SW 1271 (cell line): Measurements from ENCODE around the gene PCCA.

Experiments
- DNase-seq, 2 experiments: peaks; one replicate each; lab custom pipeline; 2025; lab: John Stamatoyannopoulos, UW

PCCA gene

DNA sequence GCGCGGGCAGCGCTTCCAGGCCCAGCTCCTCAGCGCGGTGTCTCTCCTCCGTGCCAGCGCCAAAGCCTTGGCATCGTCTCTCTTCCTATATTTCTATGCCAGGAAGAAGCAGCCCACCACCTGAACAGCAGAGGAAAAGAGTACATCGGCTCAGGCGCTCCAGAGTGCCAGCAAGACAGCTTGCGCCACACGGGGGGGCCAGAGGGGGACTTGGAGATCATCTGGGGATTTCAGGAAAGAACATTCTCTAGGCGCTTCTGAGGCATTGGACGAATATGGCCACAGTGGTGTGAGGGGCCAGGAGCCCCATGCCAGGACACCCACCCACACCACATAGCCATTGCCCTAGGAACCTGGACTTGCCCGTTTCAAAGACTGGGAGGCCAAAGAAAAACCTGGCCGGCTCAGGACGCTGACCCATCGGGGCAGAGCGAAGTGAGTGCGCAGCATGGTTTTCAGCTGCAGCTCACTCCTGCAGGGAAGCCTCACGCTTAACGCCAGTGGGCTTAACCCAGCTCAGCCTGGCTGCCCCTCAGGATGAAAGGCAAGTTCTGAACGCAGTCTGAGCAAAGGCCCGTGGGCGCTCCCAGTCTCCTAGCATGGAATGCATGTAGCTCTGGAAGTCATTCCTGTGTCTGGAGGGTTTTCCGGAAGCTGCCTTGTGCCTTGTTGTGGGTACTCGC is 437.6 kb downstream of the PCCA start:
- DNase-seq, result no peak

DNA sequence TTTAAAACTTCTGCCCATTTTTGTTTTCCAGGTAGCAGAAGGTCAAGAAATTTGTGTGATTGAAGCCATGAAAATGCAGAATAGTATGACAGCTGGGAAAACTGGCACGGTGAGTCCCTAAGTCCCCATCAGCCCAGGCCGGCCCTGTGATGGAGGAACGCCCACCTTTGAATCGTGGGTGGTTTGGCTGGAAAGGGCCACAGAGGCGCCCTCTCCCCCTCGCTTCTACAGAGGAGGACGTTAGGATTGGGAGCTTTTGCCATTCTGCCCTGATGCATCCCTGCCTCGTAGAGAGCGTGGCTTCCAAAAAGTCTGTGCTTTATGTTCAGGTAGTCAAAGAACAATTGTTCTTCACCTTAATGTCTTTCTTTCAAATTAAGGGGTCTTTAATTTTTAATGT is 438.8 kb downstream of the PCCA start:
- no peak for DNase-seq

DNA sequence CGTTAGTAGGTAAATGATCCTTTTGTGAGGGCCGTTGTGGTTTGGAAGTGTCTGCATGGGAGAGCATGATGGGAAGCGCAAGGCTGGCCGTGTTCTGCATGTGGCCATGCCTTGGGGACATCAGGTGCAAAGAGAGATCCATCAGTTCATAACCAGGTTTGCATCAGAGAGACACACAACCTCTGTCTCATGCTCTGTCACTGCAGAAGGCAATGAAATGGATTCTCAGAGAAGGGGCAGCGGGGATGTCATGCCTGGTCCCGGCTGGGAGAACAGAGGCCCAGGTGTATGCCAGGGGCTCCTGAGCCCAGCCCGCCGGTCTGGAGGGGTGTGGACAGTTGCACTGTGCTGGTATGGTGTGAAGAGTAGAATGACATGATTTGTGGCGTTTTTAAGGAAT is 439.5 kb downstream of the PCCA start:
- DNase-seq, result no peak

DNA sequence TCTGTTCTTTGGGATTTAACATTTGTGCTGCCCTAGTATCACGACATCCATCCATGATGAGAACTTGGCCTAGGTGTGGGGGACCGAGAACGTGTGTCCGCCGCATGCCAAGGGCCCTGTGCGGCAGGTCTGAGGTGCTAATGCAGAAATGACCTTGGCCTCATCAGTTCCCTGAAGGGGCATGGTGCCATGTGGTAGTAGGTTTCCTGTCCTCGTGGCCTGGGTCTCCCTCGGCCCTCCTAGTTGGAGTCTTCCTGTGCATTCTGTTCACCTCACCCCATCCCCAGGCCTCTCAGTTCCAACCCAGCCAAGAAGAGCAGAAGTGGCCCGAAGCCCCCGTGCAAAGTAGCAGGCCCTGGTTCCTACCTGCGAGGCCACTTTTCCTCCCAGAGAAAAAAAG is 439.9 kb downstream of the PCCA start:
- DNase-seq, result no peak

DNA sequence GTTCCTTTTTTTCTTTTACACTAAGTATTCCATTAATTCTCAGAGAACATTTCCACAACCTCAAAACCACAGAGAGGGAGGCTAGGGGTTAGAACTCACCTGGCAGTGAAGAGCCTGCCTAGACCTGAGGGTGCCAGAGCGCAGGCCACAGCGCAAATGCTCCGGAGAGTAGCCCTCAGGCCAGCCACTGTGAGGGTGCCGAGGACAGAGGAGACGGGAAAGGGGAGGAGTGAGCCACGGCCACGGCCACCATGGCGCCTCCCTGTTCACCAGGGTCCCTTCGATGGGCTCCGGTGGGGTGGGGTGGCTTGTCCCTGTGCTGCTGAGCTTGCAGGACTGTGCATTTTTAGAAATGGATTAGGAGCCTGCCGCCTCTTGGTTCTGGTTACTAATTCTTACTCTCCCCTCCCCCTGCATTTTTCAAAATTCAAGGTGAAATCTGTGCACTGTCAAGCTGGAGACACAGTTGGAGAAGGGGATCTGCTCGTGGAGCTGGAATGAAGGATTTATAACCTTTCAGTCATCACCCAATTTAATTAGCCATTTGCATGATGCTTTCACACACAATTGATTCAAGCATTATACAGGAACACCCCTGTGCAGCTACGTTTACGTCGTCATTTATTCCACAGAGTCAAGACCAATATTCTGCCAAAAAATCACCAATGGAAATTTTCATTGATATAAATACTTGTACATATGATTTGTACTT is 440.9 kb downstream of the PCCA start:
- no peak for DNase-seq

DNA sequence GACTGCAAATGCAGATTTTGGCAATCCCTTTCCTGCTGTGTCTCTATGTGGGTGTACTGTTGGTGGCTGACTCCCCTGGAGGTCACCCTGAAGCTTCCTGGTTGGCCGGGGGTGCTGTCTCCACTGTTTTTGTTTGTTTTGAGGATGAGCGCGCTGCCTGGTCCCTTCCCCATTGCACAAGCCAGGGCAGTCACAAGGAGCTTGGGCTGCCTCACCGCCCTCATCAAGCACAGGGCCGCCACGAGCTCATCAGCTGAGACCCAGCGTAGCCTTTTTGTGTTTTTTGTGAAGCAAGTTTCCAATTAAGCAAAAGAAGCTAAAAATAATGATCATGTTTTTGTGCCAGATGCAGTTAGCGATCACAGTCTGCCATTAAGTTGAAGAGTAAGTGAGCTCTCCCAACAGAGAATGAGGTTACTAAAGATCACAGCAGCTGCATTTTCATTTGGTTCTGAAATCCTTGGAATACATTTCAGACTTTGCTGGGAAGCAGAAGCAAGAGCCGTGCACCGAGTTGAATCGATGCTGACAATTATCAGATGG is 441.8 kb downstream of the PCCA start:
- DNase-seq, result no peak

DNA sequence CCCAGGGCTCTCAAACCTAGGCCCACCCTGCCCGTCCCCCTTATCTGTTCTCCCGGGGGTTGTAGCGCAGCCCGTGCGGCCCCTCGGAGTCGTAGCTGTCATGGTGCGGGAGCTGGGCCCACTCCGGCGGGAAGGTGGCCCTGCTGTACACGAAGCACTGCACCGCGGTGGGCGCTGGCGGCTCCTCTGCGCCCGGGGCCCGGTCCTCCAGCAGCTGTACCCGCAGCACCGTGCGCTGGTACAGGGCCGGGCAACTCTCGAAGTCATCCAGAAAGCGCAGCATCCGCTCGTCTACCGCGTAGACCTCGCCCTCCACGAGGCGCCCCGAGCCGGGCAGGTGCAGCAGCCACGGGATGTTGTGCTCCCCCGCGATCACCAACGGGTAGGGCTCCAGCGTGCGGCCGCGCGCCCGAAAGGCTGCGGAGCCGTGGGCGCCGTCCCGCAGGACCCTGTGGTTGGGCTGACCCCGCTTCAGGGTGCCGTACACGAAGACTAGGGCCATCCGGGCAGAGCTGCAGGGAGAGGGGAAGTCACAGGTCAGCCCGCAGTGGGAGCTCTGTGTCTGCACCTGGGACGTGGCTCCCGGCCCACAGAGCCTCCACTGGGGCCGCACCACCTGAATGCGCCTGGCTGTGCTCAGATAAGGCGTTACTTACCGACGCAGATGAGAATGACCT is 443.3 kb downstream of the PCCA start:
- no peak for DNase-seq

DNA sequence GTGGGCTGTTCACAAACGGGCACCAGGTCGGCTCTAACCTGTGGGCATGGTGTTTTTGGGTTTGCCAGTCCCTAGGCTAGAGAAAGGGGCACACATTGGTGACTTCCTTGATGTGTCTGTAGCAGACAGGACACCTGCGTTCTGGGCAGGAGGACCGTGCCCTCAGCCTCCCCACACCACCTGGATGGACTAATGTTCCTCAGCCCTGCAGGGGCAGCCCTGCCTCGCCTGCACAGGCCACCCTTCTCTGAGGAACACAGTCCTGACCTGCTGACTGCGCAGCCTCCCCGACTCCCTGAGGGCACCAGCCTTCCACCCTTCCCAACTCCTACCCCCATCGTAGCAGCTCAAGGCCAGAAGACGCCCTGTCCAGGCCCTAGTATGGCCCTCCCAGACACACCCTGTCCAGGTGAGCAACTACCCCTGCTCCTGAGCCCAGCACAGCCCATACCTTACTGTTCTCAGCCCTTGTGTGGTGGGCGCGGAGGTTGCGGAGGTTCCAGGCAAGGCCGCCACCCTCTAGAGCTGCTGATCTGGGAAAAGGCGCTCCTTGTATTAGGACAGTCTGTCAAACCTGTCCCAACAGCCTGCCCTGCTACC is 444.0 kb downstream of the PCCA start:
- DNase-seq, result no peak

DNA sequence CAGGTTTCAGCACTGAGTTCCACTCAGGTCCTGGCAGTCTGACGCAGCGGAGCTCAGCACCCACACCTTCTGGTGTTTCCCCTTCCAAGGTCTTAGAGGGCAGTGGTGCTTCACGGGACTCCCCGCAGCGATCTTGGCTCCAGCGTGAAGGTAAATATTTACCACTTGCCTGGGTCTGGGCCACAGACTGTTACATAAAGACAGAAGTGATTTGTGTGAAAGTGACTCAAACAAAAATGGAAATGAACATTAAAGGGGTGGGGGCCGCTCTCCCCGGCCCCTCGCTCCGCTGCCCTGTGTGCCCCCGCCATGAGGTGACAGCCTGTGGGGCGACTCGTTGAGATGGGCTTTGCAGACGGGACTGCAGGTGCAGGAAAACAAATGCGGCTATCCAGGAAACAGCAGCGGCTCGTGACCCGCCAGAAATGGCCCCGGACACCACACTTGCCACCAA is 444.7 kb downstream of the PCCA start:
- DNase-seq, result no peak

DNA sequence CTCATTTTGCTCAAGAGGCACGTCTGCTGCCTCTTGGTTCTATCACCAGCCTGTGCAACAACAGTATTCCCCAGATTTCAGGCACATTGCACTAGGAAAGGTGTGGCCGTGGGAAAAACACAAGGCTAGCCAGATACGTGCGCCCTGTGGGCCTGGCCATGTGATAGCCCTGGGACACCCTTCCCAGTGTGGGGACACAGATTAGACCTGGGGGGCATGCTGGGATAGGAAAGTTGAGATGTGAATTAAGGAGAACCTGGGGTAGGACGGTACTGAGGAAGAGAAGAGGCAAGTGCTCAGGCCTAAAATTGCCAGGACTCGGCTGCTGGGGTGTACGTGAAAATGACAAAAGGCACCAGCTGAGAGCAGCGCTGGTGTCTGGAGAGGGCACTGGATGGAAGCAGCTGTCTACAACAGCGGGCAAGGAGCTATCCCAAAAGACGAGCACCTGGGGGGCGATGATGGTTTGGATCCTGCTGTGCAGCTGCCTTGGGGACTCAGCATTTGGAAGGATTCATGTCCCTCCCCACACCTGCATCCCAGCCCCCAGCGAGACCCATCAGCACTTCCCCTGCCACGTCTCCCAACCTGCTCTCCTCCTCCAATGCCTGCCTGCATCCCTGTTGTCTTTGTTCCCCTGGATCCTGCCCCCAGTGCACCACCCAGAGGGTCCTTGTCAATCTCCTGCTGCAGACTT is 445.4 kb downstream of the PCCA start:
- DNase-seq, result no peak

DNA sequence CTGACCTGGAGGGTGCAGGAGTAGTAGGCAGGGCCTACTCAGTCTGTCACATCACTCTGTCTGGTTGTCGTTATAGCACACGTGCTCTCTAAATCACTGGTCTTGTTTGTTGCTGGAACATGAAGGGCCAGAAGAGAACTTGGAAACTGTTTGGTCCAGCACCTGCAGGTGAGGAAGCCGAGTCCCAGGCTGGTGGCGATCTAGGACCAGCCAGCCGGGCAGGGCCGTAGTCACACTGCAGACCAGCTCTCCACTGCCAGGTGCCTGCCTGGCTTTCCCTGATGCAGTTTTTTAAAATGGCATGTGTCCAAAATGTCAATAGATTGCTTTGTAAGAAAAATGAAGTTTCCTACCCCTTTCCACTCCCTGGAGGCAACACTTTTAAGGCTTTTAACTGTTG is 446.0 kb downstream of the PCCA start:
- no peak for DNase-seq

DNA sequence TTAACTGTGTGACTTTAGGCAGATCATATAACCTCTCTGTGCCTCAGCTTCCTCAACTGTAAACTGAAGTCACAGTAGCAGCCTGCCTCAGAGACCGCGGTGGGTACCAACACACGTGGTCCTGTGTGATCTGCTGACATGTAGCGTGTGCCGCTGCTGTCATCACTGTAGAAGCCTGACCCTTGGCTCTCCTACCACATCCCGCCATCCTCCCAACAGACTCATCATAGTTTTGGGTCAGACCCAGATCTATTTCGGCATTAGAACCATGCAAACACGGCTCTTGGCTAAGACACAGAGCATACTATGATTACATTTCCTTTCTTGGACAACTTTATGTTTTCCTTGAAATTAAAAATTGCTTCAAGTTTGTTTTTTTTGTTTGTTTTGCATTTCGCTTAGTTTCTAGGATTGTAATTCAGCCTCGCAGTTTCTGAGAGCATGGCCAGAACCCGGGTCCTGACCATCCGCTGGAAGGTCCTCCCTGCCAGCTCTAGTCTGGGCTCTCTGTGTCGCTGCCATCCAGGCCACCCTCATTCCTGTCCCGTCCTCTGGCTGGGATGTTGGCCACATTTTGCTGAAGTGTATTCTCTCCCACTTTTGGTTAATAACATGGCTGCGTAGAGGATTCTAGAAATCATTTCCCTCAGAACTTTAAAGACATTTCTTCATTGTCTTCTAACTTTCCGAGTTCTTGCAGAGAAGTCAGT is 446.7 kb downstream of the PCCA start:
- no peak for DNase-seq

DNA sequence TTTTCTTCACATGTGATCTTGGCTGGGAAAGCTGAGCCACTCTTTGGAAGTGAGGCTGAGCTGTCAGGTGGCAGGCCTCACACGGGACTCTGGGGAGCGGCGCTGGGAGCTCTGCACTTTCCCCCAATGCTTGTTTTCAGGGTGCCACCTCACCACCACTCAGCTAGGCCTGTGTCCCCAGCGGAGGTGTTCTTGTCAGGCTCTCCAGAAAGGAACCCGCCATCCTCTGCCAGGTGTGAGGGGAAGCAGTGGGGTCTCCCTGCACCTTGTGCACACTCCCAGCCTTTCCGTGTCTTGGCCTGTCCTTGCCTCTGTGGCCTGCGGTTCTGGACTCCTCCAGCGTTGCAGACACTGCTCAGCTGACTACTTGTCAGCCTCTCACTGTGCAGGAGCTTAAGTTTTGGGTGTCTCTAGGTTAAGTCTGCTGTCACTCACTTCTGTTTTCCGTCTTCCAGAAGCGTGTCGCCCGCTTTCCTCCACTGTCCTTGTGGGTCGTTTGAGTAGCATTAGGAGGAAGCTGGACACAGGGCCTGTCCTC is 447.8 kb downstream of the PCCA start:
- DNase-seq, result no peak

DNA sequence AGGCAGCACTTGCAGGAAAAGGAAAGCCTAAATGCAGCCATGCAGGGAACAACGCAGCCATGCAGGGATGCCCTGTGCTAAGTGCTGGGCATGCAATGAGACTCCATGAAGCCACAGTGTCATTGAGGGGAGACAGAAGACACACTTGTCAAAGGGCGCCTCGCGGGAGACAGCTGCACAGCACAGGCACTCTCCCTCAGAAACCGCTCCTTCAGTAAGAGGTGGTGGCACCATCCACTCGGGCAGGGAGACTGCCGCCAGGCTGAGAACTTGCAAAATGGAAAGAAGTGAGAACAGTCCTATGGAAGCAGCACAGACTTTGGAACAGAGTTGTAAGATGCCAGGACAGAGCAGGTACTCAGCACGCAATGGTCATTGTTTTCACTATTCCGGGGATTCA is 448.6 kb downstream of the PCCA start:
- no peak for DNase-seq

DNA sequence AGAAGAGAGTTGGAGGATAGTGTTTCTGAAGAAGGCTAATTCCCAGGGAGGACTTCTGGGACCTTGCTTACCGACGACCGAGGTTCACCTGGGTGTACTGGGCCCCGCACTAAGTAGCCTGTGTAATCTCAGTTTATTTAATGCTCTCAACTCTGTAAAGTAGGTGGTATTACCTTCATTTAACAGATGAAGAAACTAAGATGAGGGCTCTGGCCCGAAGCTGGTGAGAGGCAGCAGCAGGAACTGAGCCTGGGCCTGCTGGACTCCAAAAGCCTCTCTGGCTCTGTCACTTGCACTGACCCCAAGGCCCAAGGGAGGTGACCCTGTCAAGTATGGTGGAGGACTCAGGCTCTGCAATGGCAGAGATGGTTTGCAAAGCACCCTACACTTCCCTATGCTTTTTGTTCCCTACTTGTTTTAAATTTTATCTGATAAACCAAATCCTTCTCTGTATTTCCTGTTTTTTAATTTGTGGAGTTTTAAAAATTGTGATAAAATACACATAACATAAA is 449.1 kb downstream of the PCCA start:
- DNase-seq, result no peak

DNA sequence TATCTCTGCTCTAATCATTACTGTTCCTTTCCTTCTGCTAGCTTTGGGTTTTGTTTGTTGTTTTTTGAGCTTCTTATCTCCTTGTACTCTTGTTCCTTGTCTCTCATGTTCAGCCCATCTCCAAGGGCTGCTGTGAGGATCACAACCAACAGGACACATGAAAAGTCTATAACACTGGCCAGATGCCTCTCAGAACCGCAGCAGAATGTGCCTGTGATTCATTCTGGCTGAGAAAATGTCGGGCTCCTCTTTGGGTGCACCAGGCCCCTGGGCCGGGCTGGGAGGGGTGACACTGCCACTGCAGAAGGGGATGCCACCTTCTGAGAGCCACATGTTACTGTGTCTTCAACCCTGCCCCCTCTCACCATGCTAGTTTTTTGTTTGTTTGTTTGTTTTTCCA is 451.7 kb downstream of the PCCA start:
- DNase-seq, result no peak

DNA sequence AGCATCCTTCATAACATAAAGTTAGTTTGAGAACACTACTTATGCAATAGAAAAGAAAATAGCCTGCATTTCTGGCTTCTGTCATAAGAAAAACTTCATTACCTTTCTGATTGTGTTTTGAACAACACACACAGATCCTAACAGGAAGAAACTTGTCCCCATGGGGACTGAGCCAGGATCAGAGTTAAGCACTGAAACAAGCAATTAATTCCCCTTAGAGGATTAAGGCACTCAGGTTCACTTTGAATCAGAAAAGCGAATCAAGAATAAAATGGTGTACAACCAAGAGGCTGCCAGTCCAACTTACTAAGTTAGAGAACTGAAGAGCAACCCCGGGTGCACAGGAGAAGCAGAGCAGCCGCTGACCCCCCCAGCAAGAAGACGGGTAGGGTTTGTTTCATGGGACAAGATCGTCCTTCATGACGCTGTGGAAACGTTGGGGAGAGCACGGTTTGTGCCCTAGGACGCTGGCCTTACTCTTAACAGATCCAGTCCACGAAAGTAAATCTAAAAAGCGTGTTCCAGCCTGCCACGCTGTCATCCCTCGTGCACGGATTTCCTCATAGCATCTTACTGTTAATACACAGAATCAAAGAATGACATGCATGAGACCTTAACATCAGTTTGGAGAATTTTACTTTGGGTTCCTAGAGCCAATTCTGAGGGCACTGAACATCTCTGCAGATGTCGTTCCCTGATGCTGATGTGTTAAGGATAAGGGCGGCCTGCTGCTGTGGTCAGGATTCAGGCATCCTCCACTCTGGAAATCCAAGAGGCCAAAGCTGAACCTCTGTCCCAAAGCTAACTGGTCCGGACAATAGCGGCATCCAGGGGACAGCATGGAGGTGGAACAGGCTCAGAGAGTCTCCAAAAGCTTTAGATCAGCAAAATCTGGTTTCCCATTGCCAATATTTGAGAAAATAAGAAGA is 453.3 kb downstream of the PCCA start:
- DNase-seq, result no peak

DNA sequence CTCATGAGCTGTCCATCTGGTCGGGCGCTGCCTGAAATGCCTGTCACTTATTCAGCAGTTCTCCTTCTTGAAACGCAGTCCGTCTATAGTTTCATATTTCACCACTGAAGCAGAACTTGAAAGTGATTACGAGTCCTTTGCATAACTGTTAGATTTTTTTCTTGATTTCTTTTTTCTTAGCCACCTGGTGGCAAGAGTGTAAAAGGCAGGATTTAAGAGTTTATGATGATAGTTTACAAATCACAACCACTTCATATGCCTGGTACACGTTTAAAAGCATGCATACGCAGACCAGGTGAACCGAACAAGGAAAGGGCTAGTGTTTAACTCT is 453.9 kb downstream of the PCCA start:
- DNase-seq, result peak in 1 of 2 experiments; percentile 56

DNA sequence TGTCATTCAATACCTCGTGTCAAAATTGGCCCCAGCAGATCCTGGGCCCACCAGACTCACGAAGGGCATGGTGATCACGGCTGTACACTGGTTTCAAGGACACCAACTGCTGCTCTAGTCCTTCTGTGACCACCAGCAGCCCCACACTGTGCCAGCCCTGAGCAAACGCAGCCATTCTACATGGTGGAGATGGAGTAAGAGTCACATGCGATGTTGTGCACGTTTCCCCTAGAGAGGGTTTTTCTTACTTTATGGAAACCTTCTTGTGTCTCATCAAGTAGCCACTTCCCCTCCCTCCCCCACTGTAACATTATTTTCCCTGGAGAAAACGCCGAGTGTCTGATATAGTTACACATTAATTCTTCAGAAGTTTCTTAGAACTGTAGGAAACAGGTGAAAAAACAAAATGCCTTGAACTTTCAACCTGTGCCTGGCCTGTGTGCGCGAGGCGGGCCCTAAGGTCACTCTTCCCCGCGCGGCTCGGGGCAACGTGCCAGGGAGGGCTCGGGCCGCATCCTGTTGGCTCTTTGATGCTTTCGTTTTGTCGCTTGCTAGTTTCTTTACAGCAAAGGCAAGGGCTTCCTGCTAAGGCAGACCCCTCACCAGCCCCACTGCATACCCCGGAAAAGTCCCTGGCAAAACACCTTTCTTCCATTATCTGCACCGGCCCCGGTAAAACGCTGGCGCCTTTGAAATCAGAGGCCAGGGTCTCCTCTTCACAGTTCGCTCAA is 455.1 kb downstream of the PCCA start:
- DNase-seq, result no peak
